K562 (cell line): ENCODE measurements around the gene EIF3K. TPM values are rescaled to one million over a fixed set of nuclear protein-coding genes. Genes with fewer than 3 reads are reported as not detected.

Experiments used
- CEBPG ChIP-seq, 3 experiments: fragments of 200-800 bp in 1 of 3; sonication (Bioruptor generic) in 1 of 3; sonication (generic) in 1 of 3; formaldehyde crosslinking in 1 of 3; IDR thresholded peaks in 2 of 3; conservative IDR thresholded peaks in 1 of 3; 2 replicates each; pipeline versions ENCODE4 v1.6.1 to v1.8.0; 2016 to 2022; ENCODE audit warnings: missing compliant biosample characterization in 2 of 3, missing genetic modification characterization in 2 of 3, mild to moderate bottlenecking in 1 of 3, missing genetic modification reagents in 1 of 3
- HDAC2 ChIP-seq: fragments of 450-650 bp; IDR thresholded peaks from 2 replicates; pipeline ENCODE4 v1.6.1; 2016; ENCODE audit warnings: mild to moderate bottlenecking
- HLTF ChIP-seq: fragments of 450-650 bp; IDR thresholded peaks from 2 replicates; pipeline ENCODE4 v1.6.1; 2016
- HMG20B ChIP-seq: fragments of 250-450 bp; sonication (Bioruptor Pico); IDR thresholded peaks from 2 replicates; pipeline ENCODE4 v1.5.0; 2021; ENCODE audit warnings: mild to moderate bottlenecking
- ILF3 ChIP-seq: fragments of 450-650 bp; IDR thresholded peaks from 2 replicates; pipeline ENCODE4 v1.6.1; 2018; ENCODE audit warnings: antibody characterized with exemption, mild to moderate bottlenecking, moderate library complexity, borderline replicate concordance
- MAZ ChIP-seq, 2 experiments: fragments of 450-650 bp in 1 of 2; sonication (generic) in 1 of 2; formaldehyde crosslinking; IDR thresholded peaks in 1 of 2; conservative IDR thresholded peaks in 1 of 2; 2 replicates each; pipeline versions ENCODE4 v1.4.0 to v1.5.0; 2020; ENCODE audit warnings: mild to moderate bottlenecking in 1 of 2, missing genetic modification reagents in 1 of 2
- NR2C1 ChIP-seq, 2 experiments: fragments of 450-650 bp; IDR thresholded peaks; 2 replicates each; pipeline ENCODE4 v1.6.1; 2017; ENCODE audit warnings: mild to moderate bottlenecking in 2 of 2, antibody characterized with exemption in 1 of 2, inconsistent platforms in 1 of 2, missing compliant biosample characterization in 1 of 2, missing genetic modification characterization in 1 of 2
- RBM14 ChIP-seq: fragments of 200-400 bp; formaldehyde crosslinking; IDR thresholded peaks from 2 replicates; pipeline ENCODE4 v1.6.1; 2018; ENCODE audit warnings: low read depth, mild to moderate bottlenecking, low read length, moderate library complexity, borderline replicate concordance; ENCODE audit not compliant: insufficient read depth
- RFX7 ChIP-seq: fragments of 250-450 bp; sonication (Bioruptor Pico); IDR thresholded peaks from 2 replicates; pipeline ENCODE4 v1.5.1; 2021; ENCODE audit warnings: mild to moderate bottlenecking
- SMC3 ChIP-seq: conservative IDR thresholded peaks from 2 replicates; pipeline ENCODE4 v1.6.1; 2011; ENCODE audit warnings: low read depth, low read length, improper control_type of control experiment; ENCODE audit not compliant: insufficient read depth
- TEAD2 ChIP-seq: fragments of 450-650 bp; IDR thresholded peaks from 2 replicates; pipeline ENCODE4 v1.6.1; 2016; ENCODE audit warnings: missing genetic modification characterization, control low read depth, missing compliant biosample characterization
- ZBTB7A ChIP-seq: IDR thresholded peaks from 2 replicates; pipeline ENCODE4 v1.6.1; 2011; ENCODE audit warnings: low read depth, mild to moderate bottlenecking, low read length, moderate library complexity, borderline replicate concordance; ENCODE audit not compliant: control insufficient read depth
- ZNF134 ChIP-seq: fragments of 250-450 bp; sonication (Bioruptor Pico); conservative IDR thresholded peaks from 2 replicates; pipeline ENCODE4 v1.4.0; 2020
- ZNF232 ChIP-seq: sonication (generic); formaldehyde crosslinking; IDR thresholded peaks from 2 replicates; pipeline ENCODE4 v1.8.0; 2022; ENCODE audit warnings: mild to moderate bottlenecking, missing genetic modification reagents
- ZNF311 ChIP-seq: fragments of 250-450 bp; sonication (Bioruptor Pico); IDR thresholded peaks from 2 replicates; pipeline ENCODE4 v1.4.0; 2020; ENCODE audit warnings: mild to moderate bottlenecking, moderate library complexity
- ZNF644 ChIP-seq: fragments of 200-800 bp; sonication (Bioruptor generic); IDR thresholded peaks from 2 replicates; pipeline ENCODE4 v1.6.1; 2016; ENCODE audit warnings: low read depth, missing genetic modification characterization, missing compliant biosample characterization
- polyA plus RNA-seq, 8 experiments: library from polyadenylated mRNA; depleted of rRNA in 4 of 8; stranded (reverse) in 5 of 8; unstranded in 3 of 8; fragments of >200 nt; fragmentation: Nextera tagmentation in 2 of 8; fragmentation: Illumina TruSeq in 1 of 8; extraction: Ambion mirVana in 2 of 8; extraction: Trizol in 1 of 8; gene quantifications; 2 replicates each; pipeline versions ENCODE4 v1.2.1 to v1.2.3, GENCODE V29; 2011 to 2014; ENCODE audit warnings: inconsistent platforms in 1 of 8, missing spikeins in 1 of 8
- total RNA-seq, 7 experiments: library from RNA; depleted of rRNA in 6 of 7; stranded (reverse); fragments of >200 nt in 6 of 7; fragmentation: Illumina TruSeq in 2 of 7; extraction: Trizol in 2 of 7; gene quantifications; 2 replicates each; pipeline versions ENCODE4 v1.2.1 to v1.2.3, GENCODE V29; 2011 to 2021; ENCODE audit warnings: low replicate concordance in 1 of 7
- TF ChIP-seq, protein P1 (sequence below): sonication (generic); formaldehyde crosslinking; IDR thresholded peaks from 2 replicates; pipeline ENCODE4 v1.8.0; 2022; ENCODE audit warnings: mild to moderate bottlenecking, low read depth, missing genetic modification reagents
- TF ChIP-seq, protein P2 (sequence below): IDR thresholded peaks from 3 replicates; pipeline ENCODE4 v1.6.1; 2011; ENCODE audit warnings: borderline replicate concordance, mild to moderate bottlenecking, moderate library complexity; ENCODE audit not compliant: insufficient read length; ENCODE audit errors: extremely low read depth
- TF ChIP-seq, protein P3 (sequence below): fragments of 150-350 bp; conservative IDR thresholded peaks from 2 replicates; pipeline ENCODE4 v1.6.1; 2014; ENCODE audit warnings: low read length
- TF ChIP-seq, protein P4 (sequence below): IDR thresholded peaks from 2 replicates; pipeline ENCODE4 v1.6.1; 2016; ENCODE audit warnings: missing genetic modification characterization, missing compliant biosample characterization

EIF3K gene
- total and polyA plus RNA-seq, 9 of the 15 experiments (the other 6 are each of a cell fraction or from before 2014, with no cell fraction given): 387 to 1,827 (median 733) TPM

- TF ChIP-seq ILF3: no peak
- no peak for TF ChIP-seq HMG20B
- TF ChIP-seq HLTF: no peak
- no peak for TF ChIP-seq TEAD2 (tag)
- no peak for TF ChIP-seq RBM14
- no peak for TF ChIP-seq HDAC2
- TF ChIP-seq ZNF232 (CRISPR knock-in tag): no peak
- peak; percentile 83 for TF ChIP-seq ZNF311 (CRISPR knock-in tag)
- TF ChIP-seq, protein P1, sequence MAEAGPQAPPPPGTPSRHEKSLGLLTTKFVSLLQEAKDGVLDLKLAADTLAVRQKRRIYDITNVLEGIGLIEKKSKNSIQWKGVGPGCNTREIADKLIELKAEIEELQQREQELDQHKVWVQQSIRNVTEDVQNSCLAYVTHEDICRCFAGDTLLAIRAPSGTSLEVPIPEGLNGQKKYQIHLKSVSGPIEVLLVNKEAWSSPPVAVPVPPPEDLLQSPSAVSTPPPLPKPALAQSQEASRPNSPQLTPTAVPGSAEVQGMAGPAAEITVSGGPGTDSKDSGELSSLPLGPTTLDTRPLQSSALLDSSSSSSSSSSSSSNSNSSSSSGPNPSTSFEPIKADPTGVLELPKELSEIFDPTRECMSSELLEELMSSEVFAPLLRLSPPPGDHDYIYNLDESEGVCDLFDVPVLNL: no peak
- no peak for TF ChIP-seq SMC3
- TF ChIP-seq ZNF644 (tag): no peak
- TF ChIP-seq CEBPG (CRISPR knock-in tag; IDR thresholded peaks at IDR 0.05): no peak
- TF ChIP-seq CEBPG (tag; conservative IDR thresholded peaks at IDR 0.05 in 1 of 2, IDR thresholded peaks at IDR 0.05 in 1 of 2): no peak
- TF ChIP-seq ZNF134 (CRISPR knock-in tag): 0 out of 2 replicates have a peak, but pooled peaks have one; percentile 16
- TF ChIP-seq RFX7 (CRISPR knock-in tag): no peak
- TF ChIP-seq, protein P2, sequence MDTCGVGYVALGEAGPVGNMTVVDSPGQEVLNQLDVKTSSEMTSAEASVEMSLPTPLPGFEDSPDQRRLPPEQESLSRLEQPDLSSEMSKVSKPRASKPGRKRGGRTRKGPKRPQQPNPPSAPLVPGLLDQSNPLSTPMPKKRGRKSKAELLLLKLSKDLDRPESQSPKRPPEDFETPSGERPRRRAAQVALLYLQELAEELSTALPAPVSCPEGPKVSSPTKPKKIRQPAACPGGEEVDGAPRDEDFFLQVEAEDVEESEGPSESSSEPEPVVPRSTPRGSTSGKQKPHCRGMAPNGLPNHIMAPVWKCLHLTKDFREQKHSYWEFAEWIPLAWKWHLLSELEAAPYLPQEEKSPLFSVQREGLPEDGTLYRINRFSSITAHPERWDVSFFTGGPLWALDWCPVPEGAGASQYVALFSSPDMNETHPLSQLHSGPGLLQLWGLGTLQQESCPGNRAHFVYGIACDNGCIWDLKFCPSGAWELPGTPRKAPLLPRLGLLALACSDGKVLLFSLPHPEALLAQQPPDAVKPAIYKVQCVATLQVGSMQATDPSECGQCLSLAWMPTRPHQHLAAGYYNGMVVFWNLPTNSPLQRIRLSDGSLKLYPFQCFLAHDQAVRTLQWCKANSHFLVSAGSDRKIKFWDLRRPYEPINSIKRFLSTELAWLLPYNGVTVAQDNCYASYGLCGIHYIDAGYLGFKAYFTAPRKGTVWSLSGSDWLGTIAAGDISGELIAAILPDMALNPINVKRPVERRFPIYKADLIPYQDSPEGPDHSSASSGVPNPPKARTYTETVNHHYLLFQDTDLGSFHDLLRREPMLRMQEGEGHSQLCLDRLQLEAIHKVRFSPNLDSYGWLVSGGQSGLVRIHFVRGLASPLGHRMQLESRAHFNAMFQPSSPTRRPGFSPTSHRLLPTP: no peak
- 0 out of 2 replicates have a peak, but pooled peaks have one; percentile 14 for TF ChIP-seq ZBTB7A
- TF ChIP-seq, protein P3, sequence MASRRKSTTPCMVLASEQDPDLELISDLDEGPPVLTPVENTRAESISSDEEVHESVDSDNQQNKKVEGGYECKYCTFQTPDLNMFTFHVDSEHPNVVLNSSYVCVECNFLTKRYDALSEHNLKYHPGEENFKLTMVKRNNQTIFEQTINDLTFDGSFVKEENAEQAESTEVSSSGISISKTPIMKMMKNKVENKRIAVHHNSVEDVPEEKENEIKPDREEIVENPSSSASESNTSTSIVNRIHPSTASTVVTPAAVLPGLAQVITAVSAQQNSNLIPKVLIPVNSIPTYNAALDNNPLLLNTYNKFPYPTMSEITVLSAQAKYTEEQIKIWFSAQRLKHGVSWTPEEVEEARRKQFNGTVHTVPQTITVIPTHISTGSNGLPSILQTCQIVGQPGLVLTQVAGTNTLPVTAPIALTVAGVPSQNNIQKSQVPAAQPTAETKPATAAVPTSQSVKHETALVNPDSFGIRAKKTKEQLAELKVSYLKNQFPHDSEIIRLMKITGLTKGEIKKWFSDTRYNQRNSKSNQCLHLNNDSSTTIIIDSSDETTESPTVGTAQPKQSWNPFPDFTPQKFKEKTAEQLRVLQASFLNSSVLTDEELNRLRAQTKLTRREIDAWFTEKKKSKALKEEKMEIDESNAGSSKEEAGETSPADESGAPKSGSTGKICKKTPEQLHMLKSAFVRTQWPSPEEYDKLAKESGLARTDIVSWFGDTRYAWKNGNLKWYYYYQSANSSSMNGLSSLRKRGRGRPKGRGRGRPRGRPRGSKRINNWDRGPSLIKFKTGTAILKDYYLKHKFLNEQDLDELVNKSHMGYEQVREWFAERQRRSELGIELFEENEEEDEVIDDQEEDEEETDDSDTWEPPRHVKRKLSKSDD: no peak
- TF ChIP-seq MAZ (CRISPR knock-in tag; conservative IDR thresholded peaks at IDR 0.05 in 1 of 2, IDR thresholded peaks at IDR 0.05 in 1 of 2): no peak; a peak in 1 of 4 replicates
- TF ChIP-seq NR2C1 (IDR thresholded peaks at IDR 0.05): no peak
- no peak for TF ChIP-seq NR2C1 (tag; IDR thresholded peaks at IDR 0.05)
- TF ChIP-seq, protein P4, sequence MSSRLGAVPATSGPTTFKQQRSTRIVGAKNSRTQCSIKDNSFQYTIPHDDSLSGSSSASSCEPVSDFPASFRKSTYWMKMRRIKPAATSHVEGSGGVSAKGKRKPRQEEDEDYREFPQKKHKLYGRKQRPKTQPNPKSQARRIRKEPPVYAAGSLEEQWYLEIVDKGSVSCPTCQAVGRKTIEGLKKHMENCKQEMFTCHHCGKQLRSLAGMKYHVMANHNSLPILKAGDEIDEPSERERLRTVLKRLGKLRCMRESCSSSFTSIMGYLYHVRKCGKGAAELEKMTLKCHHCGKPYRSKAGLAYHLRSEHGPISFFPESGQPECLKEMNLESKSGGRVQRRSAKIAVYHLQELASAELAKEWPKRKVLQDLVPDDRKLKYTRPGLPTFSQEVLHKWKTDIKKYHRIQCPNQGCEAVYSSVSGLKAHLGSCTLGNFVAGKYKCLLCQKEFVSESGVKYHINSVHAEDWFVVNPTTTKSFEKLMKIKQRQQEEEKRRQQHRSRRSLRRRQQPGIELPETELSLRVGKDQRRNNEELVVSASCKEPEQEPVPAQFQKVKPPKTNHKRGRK (tag): no peak
Observed at GRCh38 chr19:38675611-38676010, 56.6 kb downstream of the EIF3K start (continued).
